Heart left ventricle (tissue), 16 donors: ENCODE data around the gene CLSTN2. TPM values are rescaled to one million over a fixed set of nuclear protein-coding genes. Genes with fewer than 3 reads are reported as not detected.

Experiments
- ATAC-seq, 4 donors: fragments of 200-7000 bp; cut with Tn5 transposase; one replicate each; pipeline ENCODE4 v1.9.1; 2020 to 2022; ENCODE audit warnings: moderate library complexity in 4 of 4, mild to moderate bottlenecking in 3 of 4, moderate number of reproducible peaks in 1 of 4
- DNase-seq, 5 donors: peaks; one replicate each; pipeline ENCODE4 v3.0.0-alpha.2; 2020
- H3K27ac ChIP-seq, 12 donors: fragments of 200-600 bp; sonication (generic) in 4 of 12; one replicate each; pipeline versions ENCODE4 v1.5.0 to v1.8.0; 2016 to 2022; ENCODE audit warnings: mild to moderate bottlenecking in 2 of 12
- H3K27me3 ChIP-seq, 9 donors: fragments of 200-600 bp; sonication (generic) in 2 of 9; one replicate each; pipeline versions ENCODE4 v1.5.1 to v1.8.0; 2016 to 2022; ENCODE audit warnings: mild to moderate bottlenecking in 3 of 9
- H3K36me3 ChIP-seq, 9 donors: fragments of 200-600 bp; sonication (generic) in 2 of 9; one replicate each; pipeline versions ENCODE4 v1.5.0 to v1.8.0; 2018 to 2022; ENCODE audit warnings: mild to moderate bottlenecking in 2 of 9
- H3K4me1 ChIP-seq, 12 donors: fragments of 200-600 bp; sonication (generic) in 4 of 12; one replicate each; pipeline versions ENCODE4 v1.5.0 to v1.8.0; 2016 to 2022; ENCODE audit warnings: mild to moderate bottlenecking in 3 of 12
- H3K4me3 ChIP-seq, 12 donors: fragments of 200-600 bp; sonication (generic) in 4 of 12; one replicate each; pipeline versions ENCODE4 v1.5.0 to v1.8.0; 2017 to 2022; ENCODE audit warnings: mild to moderate bottlenecking in 9 of 12, moderate library complexity in 4 of 12
- H3K9me3 ChIP-seq, 12 donors: fragments of 200-600 bp; sonication (generic) in 4 of 12; one replicate each; pipeline versions ENCODE4 v1.5.0 to v1.8.0; 2016 to 2022; ENCODE audit warnings: mild to moderate bottlenecking in 1 of 12
- POLR2A ChIP-seq, 2 donors: fragments of 450-650 bp; IDR thresholded peaks; one replicate each; pipeline ENCODE4 v1.6.1; 2017; ENCODE audit warnings: antibody characterized with exemption in 2 of 2, mild to moderate bottlenecking in 2 of 2, moderate library complexity in 2 of 2
- WGBS, 4 donors: extraction: QIAGEN DNeasy Blood & Tissue Kit in 2 of 4; methylation state at CpG; one replicate each; pipeline versions ENCODE4 v1.1.5 to v1.1.7; 2013 to 2018; 5-methylcytosine and 5-hydroxymethylcytosine counted together
- intact Hi-C, 10 donors: fragments of 100-400 bp; cut with DNase I; formaldehyde crosslinking; loops; one replicate each; pipeline versions ENCODE4 v1.11.1 to v1.14.2; 2022
- polyA plus RNA-seq, 2 donors: library from polyadenylated mRNA; stranded (reverse); fragments of 200-250 nt; gene quantifications; one replicate each; pipeline ENCODE4 v1.2.3, GENCODE V29; 2013
- total RNA-seq, 9 donors: library from RNA; depleted of rRNA in 2 of 9; stranded (reverse); fragments of >200 nt in 2 of 9; fragmentation: NEBNext Ultra II Directional in 3 of 9; extraction: Animal tissue kit (Norgen Biotek cat#: 25700) in 3 of 9; gene quantifications; one replicate each; pipeline versions ENCODE4 v1.1.0 to v1.2.4, GENCODE V29; 2016 to 2023
- TF ChIP-seq, protein P1 (sequence below), 12 donors: fragments of 200-600 bp; sonication (generic) in 4 of 12; IDR thresholded peaks; one replicate each; pipeline versions ENCODE4 v1.5.0 to v1.8.0; 2018 to 2022; ENCODE audit warnings: antibody characterized with exemption in 12 of 12, mild to moderate bottlenecking in 5 of 12
- donor health status: ischemic (EF 13 %, LVEDD 7.1; RV severe dilation, severe dysfunction).
- donor health status: healthy with polysubstance abuse.
- donor health status: DM: no; HTN: yes; CAD: no.
- donor health status: DM: no; HTN: no; CAD: no.
- donor health status: ischemic (EF 25% LVEDD 6.9; RV normal size, moderate dysfunction).
- donor health status: ischemic (EF 25% LVEDD 5.7; RV mildly dilated, moderate dysfunction).
- donor health status: healthy.
- donor health status: DM: yes; HTN: yes; CAD: no.
- donor health status: ischemic (EF 35%, LVEDD 5.7; RV mildly dilated, moderate dysfunction).
- donor health status: nonischemic (EF 11% LVEDD 7.7; RV severe dilation, severe dysfunction).
- donor health status: DM: yes; HTN: yes; CAD: no.
- donor health status: PGD.
- donor health status: ischemic (EF 29% LVEDD 5.4; RV normal size, mild dysfunction).
- donor health status: nonischemic (EF 23%, LVEDD 6.1; RV moderate dilation, normal function).

Gene CLSTN2
- total and polyA plus RNA-seq, 11 donors: 0.69 to 7.6 (median 3.9) TPM

DNA sequence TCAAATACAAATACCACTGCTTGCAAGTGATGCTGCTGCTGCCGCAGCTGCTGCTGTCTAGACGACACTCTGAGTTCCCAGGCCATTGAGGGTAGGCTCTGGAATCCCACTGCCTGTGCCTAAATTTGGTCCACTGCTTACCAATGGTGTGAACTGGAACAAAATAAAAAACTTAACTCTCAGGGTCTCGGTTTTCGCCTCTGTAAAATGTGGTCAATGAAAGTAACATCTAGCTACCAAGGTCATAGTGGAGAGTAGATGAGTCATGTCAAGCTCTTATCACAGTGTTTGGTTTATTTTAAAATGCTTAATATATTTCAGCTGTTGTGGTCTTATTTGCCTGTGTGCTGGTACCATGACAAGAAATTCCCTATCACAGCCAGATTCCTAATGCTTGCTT is 299.3 kb downstream of the CLSTN2 start:
- no peak for DNase-seq
- no peak overlapping the region for H3K27ac ChIP-seq
- H3K4me1 ChIP-seq: no peaks in the 10 kb centered on the region
- no peak for ATAC-seq
- WGBS, 4 donors: 76 to 87% (median 83%) methylated on average over 4 of the region's 4 CpGs
- no peak overlapping the region for H3K4me3 ChIP-seq
- H3K36me3 ChIP-seq: no peaks in the 10 kb centered on the region
- no peaks in the 10 kb centered on the region for H3K27me3 ChIP-seq
- TF ChIP-seq POLR2A (IDR thresholded peaks at IDR 0.05): no peak
- TF ChIP-seq, protein P1, sequence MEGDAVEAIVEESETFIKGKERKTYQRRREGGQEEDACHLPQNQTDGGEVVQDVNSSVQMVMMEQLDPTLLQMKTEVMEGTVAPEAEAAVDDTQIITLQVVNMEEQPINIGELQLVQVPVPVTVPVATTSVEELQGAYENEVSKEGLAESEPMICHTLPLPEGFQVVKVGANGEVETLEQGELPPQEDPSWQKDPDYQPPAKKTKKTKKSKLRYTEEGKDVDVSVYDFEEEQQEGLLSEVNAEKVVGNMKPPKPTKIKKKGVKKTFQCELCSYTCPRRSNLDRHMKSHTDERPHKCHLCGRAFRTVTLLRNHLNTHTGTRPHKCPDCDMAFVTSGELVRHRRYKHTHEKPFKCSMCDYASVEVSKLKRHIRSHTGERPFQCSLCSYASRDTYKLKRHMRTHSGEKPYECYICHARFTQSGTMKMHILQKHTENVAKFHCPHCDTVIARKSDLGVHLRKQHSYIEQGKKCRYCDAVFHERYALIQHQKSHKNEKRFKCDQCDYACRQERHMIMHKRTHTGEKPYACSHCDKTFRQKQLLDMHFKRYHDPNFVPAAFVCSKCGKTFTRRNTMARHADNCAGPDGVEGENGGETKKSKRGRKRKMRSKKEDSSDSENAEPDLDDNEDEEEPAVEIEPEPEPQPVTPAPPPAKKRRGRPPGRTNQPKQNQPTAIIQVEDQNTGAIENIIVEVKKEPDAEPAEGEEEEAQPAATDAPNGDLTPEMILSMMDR (IDR thresholded peaks at IDR 0.05): no peak
- H3K9me3 ChIP-seq: peaks cover 0 to 10% (median 0%) of the 10 kb centered on the region in 12 donors
- intact Hi-C loops: no loop called here

DNA sequence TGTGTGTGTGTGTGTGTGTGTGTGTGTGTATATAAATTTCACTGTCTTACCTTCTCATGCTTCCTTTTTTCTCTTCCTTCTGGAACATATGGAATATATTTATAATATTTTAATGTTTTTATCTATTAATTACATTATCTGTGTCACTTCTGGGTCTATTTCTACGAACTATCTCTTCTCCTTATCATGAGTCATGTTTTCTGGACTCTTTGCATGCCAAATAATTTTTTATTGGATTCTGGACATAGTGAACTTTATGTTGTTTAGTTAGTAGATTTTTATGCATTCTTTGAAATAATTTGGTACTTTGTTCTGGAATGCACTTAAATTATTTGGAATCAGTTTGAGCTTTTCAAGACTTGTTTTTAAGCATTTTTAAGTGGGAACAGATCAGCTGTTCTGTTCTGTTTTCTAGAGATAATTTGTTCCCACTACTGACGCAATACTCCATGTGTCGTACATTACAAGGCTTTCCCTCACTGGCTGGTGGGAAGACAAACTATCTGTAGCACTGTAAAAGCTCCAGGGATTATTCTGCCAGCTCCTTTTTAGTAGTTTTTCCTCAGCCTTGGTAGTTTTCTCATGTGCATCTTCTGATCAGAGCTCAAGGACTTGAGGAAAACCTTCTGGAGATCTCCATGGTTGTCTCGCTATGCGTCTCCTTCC is 302.0 kb downstream of the CLSTN2 start:
- Histone ChIP-seq H3K4me1 (no peaks in the 10 kb centered on the region), H3K36me3 (no peaks in the 10 kb centered on the region), H3K4me3 (no peak overlapping the region), H3K27ac (peak overlapping the region in 1 of 12 donors; percentile 13), H3K9me3 (peaks cover 0 to 10% (median 0%) of the 10 kb centered on the region in 12 donors), H3K27me3 (no peaks in the 10 kb centered on the region)
- WGBS, 4 donors: 57 to 68% (median 61%) methylated on average over 5 of the region's 5 CpGs
- ATAC-seq (peak; percentile 71 to 94 (median 75)), DNase-seq (no peak)
- TF ChIP-seq, protein P1 (IDR thresholded peaks at IDR 0.05): no peak
- no peak for TF ChIP-seq POLR2A (IDR thresholded peaks at IDR 0.05)
- intact Hi-C loops: no loop called here

GRCh38 chr3:140238646-140239314 is 303.8 kb downstream of the CLSTN2 start:
- ATAC-seq (peak in 1 of 4 donors; percentile 33), DNase-seq (no peak)
- H3K27ac ChIP-seq: no peak overlapping the region
- TF ChIP-seq, protein P1 (IDR thresholded peaks at IDR 0.05): no peak
- TF ChIP-seq POLR2A (IDR thresholded peaks at IDR 0.05): no peak
- H3K36me3 ChIP-seq: no peaks in the 10 kb centered on the region
- intact Hi-C loops: no loop called here
- H3K4me1 ChIP-seq: peaks cover 0 to 8% (median 0%) of the 10 kb centered on the region in 12 donors
- no peaks in the 10 kb centered on the region for H3K27me3 ChIP-seq
- H3K9me3 ChIP-seq: peaks cover 0 to 10% (median 0%) of the 10 kb centered on the region in 12 donors
- H3K4me3 ChIP-seq: no peak overlapping the region
- WGBS, 4 donors: 64 to 75% (median 70%) methylated on average over 2 of the region's 2 CpGs

GRCh38 chr3:140242818-140243276 is 307.9 kb downstream of the CLSTN2 start:
- TF ChIP-seq POLR2A (IDR thresholded peaks at IDR 0.05): no peak
- TF ChIP-seq, protein P1 (IDR thresholded peaks at IDR 0.05): no peak
- intact Hi-C loops: no loop called here
- Histone ChIP-seq H3K9me3 (no peaks in the 10 kb centered on the region), H3K27ac (no peak overlapping the region), H3K27me3 (no peaks in the 10 kb centered on the region), H3K36me3 (no peaks in the 10 kb centered on the region), H3K4me3 (no peak overlapping the region), H3K4me1 (peaks cover 0 to 8% (median 0%) of the 10 kb centered on the region in 12 donors)
- peak in 3 of 4 donors; percentile 65 to 85 (median 81) for ATAC-seq
- 41 to 58% (median 50%) methylated on average over 4 to 5 of the region's 5 CpGs for WGBS, 4 donors
- DNase-seq: peak in 1 of 5 donors; percentile 10
